Measurements from ENCODE around the gene ALDH1A3.

The ALDH1A3 gene

GRCh38 chr15:100931143-100931890, 51.7 kb downstream of the ALDH1A3 start:
- H3K4me1 ChIP-seq (ENCODE audit: control insufficient read depth in 5 of 5, insufficient read depth in 5 of 5, low read length in 5 of 5): peaks cover 0 to 8% (median 0%) of the 10 kb centered on the region in 5 donors
- no peak overlapping the region for H3K27ac ChIP-seq (ENCODE audit: low read depth, low read length)
- H3K9ac ChIP-seq (ENCODE audit: low read length in 5 of 5): no peak overlapping the region
- no peak overlapping the region for H3K4me3 ChIP-seq (ENCODE audit: low read depth in 1 of 5, low read length in 5 of 5)
- H3K9me3 ChIP-seq (ENCODE audit: control insufficient read depth in 5 of 5, low read length in 5 of 5): no peaks in the 10 kb centered on the region
- peaks cover 0 to 29% (median 6%) of the 10 kb centered on the region in 5 donors for H3K36me3 ChIP-seq (ENCODE audit: control insufficient read depth in 5 of 5, insufficient read depth in 5 of 5, low read length in 5 of 5)
- H3K27me3 ChIP-seq (ENCODE audit: control insufficient read depth in 5 of 5, insufficient read depth in 4 of 5, low read length in 5 of 5): no peaks in the 10 kb centered on the region

- no peak overlapping the region for H3K9ac ChIP-seq (ENCODE audit: low read length in 5 of 5)
- H3K27me3 ChIP-seq (ENCODE audit: control insufficient read depth in 5 of 5, insufficient read depth in 4 of 5, low read length in 5 of 5): no peaks in the 10 kb centered on the region
- H3K36me3 ChIP-seq (ENCODE audit: control insufficient read depth in 5 of 5, insufficient read depth in 5 of 5, low read length in 5 of 5): peaks cover 0 to 21% (median 5%) of the 10 kb centered on the region in 5 donors
- H3K4me3 ChIP-seq (ENCODE audit: low read depth in 1 of 5, low read length in 5 of 5): no peak overlapping the region
- no peaks in the 10 kb centered on the region for H3K9me3 ChIP-seq (ENCODE audit: control insufficient read depth in 5 of 5, low read length in 5 of 5)
- H3K27ac ChIP-seq (ENCODE audit: low read depth, low read length): no peak overlapping the region
- peaks cover 0 to 8% (median 0%) of the 10 kb centered on the region in 5 donors for H3K4me1 ChIP-seq (ENCODE audit: control insufficient read depth in 5 of 5, insufficient read depth in 5 of 5, low read length in 5 of 5)
Measured at GRCh38 chr15:100932676-100933348, 53.2 kb downstream of the ALDH1A3 start.

GRCh38 chr15:100934166-100934565, 54.5 kb downstream of the ALDH1A3 start:
- no peak overlapping the region for H3K27ac ChIP-seq (ENCODE audit: low read depth, low read length)
- H3K4me3 ChIP-seq (ENCODE audit: low read depth in 1 of 5, low read length in 5 of 5): no peak overlapping the region
- no peak overlapping the region for H3K9ac ChIP-seq (ENCODE audit: low read length in 5 of 5)
- H3K27me3 ChIP-seq (ENCODE audit: control insufficient read depth in 5 of 5, insufficient read depth in 4 of 5, low read length in 5 of 5): no peaks in the 10 kb centered on the region
- H3K36me3 ChIP-seq (ENCODE audit: control insufficient read depth in 5 of 5, insufficient read depth in 5 of 5, low read length in 5 of 5): peaks cover 0 to 9% (median 5%) of the 10 kb centered on the region in 5 donors
- H3K9me3 ChIP-seq (ENCODE audit: control insufficient read depth in 5 of 5, low read length in 5 of 5): no peaks in the 10 kb centered on the region
- H3K4me1 ChIP-seq (ENCODE audit: control insufficient read depth in 5 of 5, insufficient read depth in 5 of 5, low read length in 5 of 5): peaks cover 0 to 8% (median 0%) of the 10 kb centered on the region in 5 donors

- H3K36me3 ChIP-seq (ENCODE audit: control insufficient read depth in 5 of 5, insufficient read depth in 5 of 5, low read length in 5 of 5): peaks cover 0 to 5% (median 2%) of the 10 kb centered on the region in 5 donors
- H3K27ac ChIP-seq (ENCODE audit: low read depth, low read length): no peak overlapping the region
- no peaks in the 10 kb centered on the region for H3K27me3 ChIP-seq (ENCODE audit: control insufficient read depth in 5 of 5, insufficient read depth in 4 of 5, low read length in 5 of 5)
- no peaks in the 10 kb centered on the region for H3K9me3 ChIP-seq (ENCODE audit: control insufficient read depth in 5 of 5, low read length in 5 of 5)
- H3K9ac ChIP-seq (ENCODE audit: low read length in 5 of 5): no peak overlapping the region
- H3K4me1 ChIP-seq (ENCODE audit: control insufficient read depth in 5 of 5, insufficient read depth in 5 of 5, low read length in 5 of 5): peaks cover 0 to 2% (median 0%) of the 10 kb centered on the region in 5 donors
- H3K4me3 ChIP-seq (ENCODE audit: low read depth in 1 of 5, low read length in 5 of 5): no peak overlapping the region
Measured at GRCh38 chr15:100934726-100935125, 55.1 kb downstream of the ALDH1A3 start.

- Histone ChIP-seq H3K9me3 (ENCODE audit: control insufficient read depth in 5 of 5, low read length in 5 of 5) (no peaks in the 10 kb centered on the region), H3K4me1 (ENCODE audit: control insufficient read depth in 5 of 5, insufficient read depth in 5 of 5, low read length in 5 of 5) (peaks cover 0 to 8% (median 0%) of the 10 kb centered on the region in 5 donors), H3K36me3 (ENCODE audit: control insufficient read depth in 5 of 5, insufficient read depth in 5 of 5, low read length in 5 of 5) (no peaks in the 10 kb centered on the region), H3K9ac (ENCODE audit: low read length in 5 of 5) (no peak overlapping the region), H3K27ac (ENCODE audit: low read depth, low read length) (no peak overlapping the region), H3K4me3 (ENCODE audit: low read depth in 1 of 5, low read length in 5 of 5) (no peak overlapping the region), H3K27me3 (ENCODE audit: control insufficient read depth in 5 of 5, insufficient read depth in 4 of 5, low read length in 5 of 5) (no peaks in the 10 kb centered on the region)
Measured at GRCh38 chr15:100937171-100937570, 57.5 kb downstream of the ALDH1A3 start.

- H3K4me3 ChIP-seq (ENCODE audit: low read depth in 1 of 5, low read length in 5 of 5): no peak overlapping the region
- H3K9ac ChIP-seq (ENCODE audit: low read length in 5 of 5): no peak overlapping the region
- no peaks in the 10 kb centered on the region for H3K36me3 ChIP-seq (ENCODE audit: control insufficient read depth in 5 of 5, insufficient read depth in 5 of 5, low read length in 5 of 5)
- H3K27ac ChIP-seq (ENCODE audit: low read depth, low read length): no peak overlapping the region
- peaks cover 2 to 18% (median 9%) of the 10 kb centered on the region in 5 donors for H3K4me1 ChIP-seq (ENCODE audit: control insufficient read depth in 5 of 5, insufficient read depth in 5 of 5, low read length in 5 of 5)
- no peaks in the 10 kb centered on the region for H3K27me3 ChIP-seq (ENCODE audit: control insufficient read depth in 5 of 5, insufficient read depth in 4 of 5, low read length in 5 of 5)
- no peaks in the 10 kb centered on the region for H3K9me3 ChIP-seq (ENCODE audit: control insufficient read depth in 5 of 5, low read length in 5 of 5)
Measured at GRCh38 chr15:100939791-100940190, 60.2 kb downstream of the ALDH1A3 start.

GRCh38 chr15:100940767-100941379, 61.2 kb downstream of the ALDH1A3 start:
- Histone ChIP-seq H3K9ac (ENCODE audit: low read length in 5 of 5) (no peak overlapping the region), H3K27ac (ENCODE audit: low read depth, low read length) (no peak overlapping the region), H3K4me3 (ENCODE audit: low read depth in 1 of 5, low read length in 5 of 5) (no peak overlapping the region)

GRCh38 chr15:100941536-100941935, 61.9 kb downstream of the ALDH1A3 start:
- Histone ChIP-seq H3K4me1 (ENCODE audit: control insufficient read depth in 5 of 5, insufficient read depth in 5 of 5, low read length in 5 of 5) (peaks cover 2 to 18% (median 9%) of the 10 kb centered on the region in 5 donors), H3K36me3 (ENCODE audit: control insufficient read depth in 5 of 5, insufficient read depth in 5 of 5, low read length in 5 of 5) (no peaks in the 10 kb centered on the region), H3K9me3 (ENCODE audit: control insufficient read depth in 5 of 5, low read length in 5 of 5) (no peaks in the 10 kb centered on the region), H3K4me3 (ENCODE audit: low read depth in 1 of 5, low read length in 5 of 5) (no peak overlapping the region), H3K9ac (ENCODE audit: low read length in 5 of 5) (no peak overlapping the region), H3K27ac (ENCODE audit: low read depth, low read length) (no peak overlapping the region), H3K27me3 (ENCODE audit: control insufficient read depth in 5 of 5, insufficient read depth in 4 of 5, low read length in 5 of 5) (no peaks in the 10 kb centered on the region)

More at GRCh38 chr15:100940767-100941379, 61.2 kb downstream of the ALDH1A3 start:
- Histone ChIP-seq H3K36me3 (ENCODE audit: control insufficient read depth in 5 of 5, insufficient read depth in 5 of 5, low read length in 5 of 5) (no peaks in the 10 kb centered on the region), H3K9me3 (ENCODE audit: control insufficient read depth in 5 of 5, low read length in 5 of 5) (no peaks in the 10 kb centered on the region), H3K4me1 (ENCODE audit: control insufficient read depth in 5 of 5, insufficient read depth in 5 of 5, low read length in 5 of 5) (peaks cover 2 to 18% (median 9%) of the 10 kb centered on the region in 5 donors), H3K27me3 (ENCODE audit: control insufficient read depth in 5 of 5, insufficient read depth in 4 of 5, low read length in 5 of 5) (no peaks in the 10 kb centered on the region)

GRCh38 chr15:100942656-100943425, 63.2 kb downstream of the ALDH1A3 start:
- peaks cover 0 to 3% (median 0%) of the 10 kb centered on the region in 5 donors for H3K36me3 ChIP-seq (ENCODE audit: control insufficient read depth in 5 of 5, insufficient read depth in 5 of 5, low read length in 5 of 5)
- no peak overlapping the region for H3K9ac ChIP-seq (ENCODE audit: low read length in 5 of 5)
- no peaks in the 10 kb centered on the region for H3K9me3 ChIP-seq (ENCODE audit: control insufficient read depth in 5 of 5, low read length in 5 of 5)
- H3K4me3 ChIP-seq (ENCODE audit: low read depth in 1 of 5, low read length in 5 of 5): no peak overlapping the region
- H3K27me3 ChIP-seq (ENCODE audit: control insufficient read depth in 5 of 5, insufficient read depth in 4 of 5, low read length in 5 of 5): no peaks in the 10 kb centered on the region
- H3K27ac ChIP-seq (ENCODE audit: low read depth, low read length): no peak overlapping the region
- H3K4me1 ChIP-seq (ENCODE audit: control insufficient read depth in 5 of 5, insufficient read depth in 5 of 5, low read length in 5 of 5): peaks cover 2 to 18% (median 9%) of the 10 kb centered on the region in 5 donors
